Kidney (tissue), 14 donors: ENCODE results near the gene CD200. TPM values are rescaled to one million over a fixed set of nuclear protein-coding genes. Genes with fewer than 3 reads are reported as not detected.

ENCODE experiments used
- DNase-seq, 5 donors: peaks; one replicate each; pipeline ENCODE4 v3.0.0-alpha.2; 2013 to 2020
- FAIRE-seq: peaks from 2 replicates; lab custom pipeline; 2012; peaks lifted over from hg19 to GRCh38; lab: Jason Lieb, UNC
- H3K27ac ChIP-seq, 2 donors: one replicate each; pipeline ENCODE4 v1.7.0; 2013; ENCODE audit warnings: low read depth in 2 of 2, low read length in 2 of 2, inconsistent platforms in 1 of 2
- H3K27me3 ChIP-seq: one replicate; pipeline ENCODE4 v1.7.1; 2013; ENCODE audit warnings: low read length, inconsistent platforms; ENCODE audit not compliant: control insufficient read depth, insufficient read depth
- H3K36me3 ChIP-seq, 3 donors: one replicate each; pipeline versions ENCODE4 v1.7.0 to v1.7.1; 2013; ENCODE audit warnings: low read length in 3 of 3, control low read depth in 1 of 3, inconsistent platforms in 1 of 3; ENCODE audit not compliant: insufficient read depth in 3 of 3, control insufficient read depth in 2 of 3
- H3K4me1 ChIP-seq, 3 donors: one replicate each; pipeline versions ENCODE4 v1.7.0 to v1.7.1; 2013; ENCODE audit warnings: low read length in 3 of 3, inconsistent platforms in 1 of 3, low read depth in 1 of 3; ENCODE audit not compliant: control insufficient read depth in 2 of 3, insufficient read depth in 2 of 3
- H3K4me3 ChIP-seq, 3 donors: one replicate each; pipeline versions ENCODE4 v1.7.0 to v1.8.1; 2013; ENCODE audit warnings: low read length in 3 of 3, control low read depth in 1 of 3, inconsistent platforms in 1 of 3
- H3K9ac ChIP-seq, 3 donors: one replicate each; pipeline versions ENCODE4 v1.7.0 to v1.7.1; 2013; ENCODE audit warnings: low read length in 3 of 3, control low read depth in 1 of 3, inconsistent platforms in 1 of 3
- H3K9me3 ChIP-seq, 3 donors: one replicate each; pipeline versions ENCODE4 v1.7.0 to v1.7.1; 2013; ENCODE audit warnings: low read length in 3 of 3, control low read depth in 1 of 3, inconsistent platforms in 1 of 3; ENCODE audit not compliant: control insufficient read depth in 2 of 3, insufficient read depth in 1 of 3
- CTCF ChIP-seq: IDR thresholded peaks from 3 replicates; pipeline ENCODE4 v1.5.1; 2012; ENCODE audit warnings: mild to moderate bottlenecking, moderate library complexity, borderline replicate concordance; ENCODE audit not compliant: insufficient read depth; ENCODE audit errors: extremely low read depth
- intact Hi-C: fragments of 100-400 bp; cut with DNase I; formaldehyde crosslinking; loops from one replicate; pipeline ENCODE4 v1.11.1; 2022
- polyA plus RNA-seq: library from polyadenylated mRNA; stranded (reverse); fragments of 350-450 nt; fragmentation: Illumina TruSeq; extraction: RNeasy Lipid Tissue Mini Kit (QIAGEN cat#74804); gene quantifications from one replicate; pipeline ENCODE4 v1.2.3, GENCODE V29; 2014; ENCODE audit warnings: low read depth, low replicate concordance; ENCODE audit not compliant: insufficient read depth
- total RNA-seq: library from RNA; stranded (reverse); fragmentation: NEBNext Ultra II Directional; extraction: Animal tissue kit (Norgen Biotek cat#: 25700); gene quantifications from one replicate; pipeline ENCODE4 v1.2.1, GENCODE V29; 2021
- donor health status: control.
- donor health status: control.
- donor health status: control.
- donor health status: control.
- donor health status: control.
- donor health status: DM: yes; HTN: yes; CAD: no.
- donor health status: Normal renal cell carcinoma (clear cell type).

Gene CD200
- total and polyA plus RNA-seq, 2 donors from 2014 or later: 8.5 to 16.8 TPM

GRCh38 chr3:112297714-112298113 is 35.2 kb upstream of the CD200 start:
- TF ChIP-seq CTCF: no peak
- Histone ChIP-seq H3K4me3 (no peak overlapping the region), H3K4me1 (no peaks in the 10 kb centered on the region), H3K9me3 (no peaks in the 10 kb centered on the region), H3K27me3 (no peaks in the 10 kb centered on the region), H3K27ac (no peak overlapping the region), H3K36me3 (no peaks in the 10 kb centered on the region), H3K9ac (no peak overlapping the region)
- FAIRE-seq (no peak), DNase-seq (no peak)
- intact Hi-C loops: no loop called here

- no peak for FAIRE-seq
- Histone ChIP-seq H3K4me1 (peaks cover 0 to 3% (median 0%) of the 10 kb centered on the region in 3 donors), H3K27me3 (no peaks in the 10 kb centered on the region), H3K4me3 (no peak overlapping the region), H3K9ac (no peak overlapping the region), H3K36me3 (no peaks in the 10 kb centered on the region), H3K9me3 (no peaks in the 10 kb centered on the region), H3K27ac (no peak overlapping the region)
- TF ChIP-seq CTCF: no peak
- intact Hi-C loops: no loop called here
- DNase-seq: no peak
Measured at GRCh38 chr3:112298781-112299180, 34.2 kb upstream of the CD200 start.

GRCh38 chr3:112302150-112302830 is 30.7 kb upstream of the CD200 start:
- DNase-seq (peak in 2 of 5 donors; percentile 6 to 37), FAIRE-seq (no peak)
- TF ChIP-seq CTCF: no peak

More at GRCh38 chr3:112302150-112302830, 30.7 kb upstream of the CD200 start:
- Histone ChIP-seq H3K4me1 (peaks cover 0 to 6% (median 3%) of the 10 kb centered on the region in 3 donors), H3K4me3 (no peak overlapping the region), H3K9me3 (no peaks in the 10 kb centered on the region), H3K27me3 (no peaks in the 10 kb centered on the region), H3K27ac (no peak overlapping the region), H3K9ac (no peak overlapping the region), H3K36me3 (no peaks in the 10 kb centered on the region)
- intact Hi-C loops: no loop called here
